Stomach smooth muscle (tissue), 2 donors: Measurements from ENCODE around the gene CR2.

Experiments used
- H3K27ac ChIP-seq: one replicate; pipeline ENCODE4 v1.7.0; 2013; ENCODE audit warnings: mild to moderate bottlenecking, low read length, inconsistent platforms
- H3K27me3 ChIP-seq, 2 donors: one replicate each; pipeline ENCODE4 v1.7.0; 2013; ENCODE audit warnings: low read length in 2 of 2; ENCODE audit not compliant: insufficient read depth in 2 of 2, control insufficient read depth in 1 of 2
- H3K36me3 ChIP-seq, 2 donors: one replicate each; pipeline ENCODE4 v1.7.0; 2013; ENCODE audit warnings: low read length in 2 of 2; ENCODE audit not compliant: control insufficient read depth in 2 of 2, insufficient read depth in 2 of 2
- H3K4me1 ChIP-seq: one replicate; pipeline ENCODE4 v1.7.0; 2013; ENCODE audit warnings: low read length; ENCODE audit not compliant: control insufficient read depth, insufficient read depth
- H3K4me3 ChIP-seq, 2 donors: one replicate each; pipeline ENCODE4 v1.7.0; 2013; ENCODE audit warnings: low read length in 2 of 2
- H3K9ac ChIP-seq, 2 donors: one replicate each; pipeline ENCODE4 v1.7.0; 2013; ENCODE audit warnings: low read length in 2 of 2, mild to moderate bottlenecking in 1 of 2
- H3K9me3 ChIP-seq, 2 donors: one replicate each; pipeline ENCODE4 v1.7.0; 2013; ENCODE audit warnings: low read length in 2 of 2; ENCODE audit not compliant: control insufficient read depth in 2 of 2
- donor health status: healthy.
- donor health status: Pancreatic carcinoma.

The CR2 gene

GRCh38 chr1:207444514-207445217 is 9.5 kb upstream of the CR2 start:
- H3K9me3 ChIP-seq: no peaks in the 10 kb centered on the region
- no peaks in the 10 kb centered on the region for H3K27me3 ChIP-seq
- no peaks in the 10 kb centered on the region for H3K36me3 ChIP-seq
- H3K27ac ChIP-seq: no peak overlapping the region
- no peak overlapping the region for H3K4me3 ChIP-seq
- H3K4me1 ChIP-seq: no peaks in the 10 kb centered on the region
- H3K9ac ChIP-seq: no peak overlapping the region

- Histone ChIP-seq H3K36me3 (no peaks in the 10 kb centered on the region), H3K4me1 (peaks cover 9% of the 10 kb centered on the region), H3K9me3 (no peaks in the 10 kb centered on the region), H3K4me3 (peak overlapping the region in 1 of 2 donors; percentile 63), H3K27me3 (peaks cover 21 to 39% of the 10 kb centered on the region in 2 donors), H3K9ac (no peak overlapping the region), H3K27ac (no peak overlapping the region)
Observed at GRCh38 chr1:207453710-207454045, 450 bp upstream of the CR2 start.

GRCh38 chr1:207455183-207455754 is 1.1 kb downstream of the CR2 start:
- Histone ChIP-seq H3K36me3 (no peaks in the 10 kb centered on the region), H3K4me1 (peaks cover 9% of the 10 kb centered on the region), H3K9me3 (no peaks in the 10 kb centered on the region), H3K27ac (no peak overlapping the region), H3K27me3 (peaks cover 21 to 39% of the 10 kb centered on the region in 2 donors), H3K4me3 (no peak overlapping the region), H3K9ac (no peak overlapping the region)

GRCh38 chr1:207458414-207458813 is 4.3 kb downstream of the CR2 start:
- Histone ChIP-seq H3K9ac (no peak overlapping the region), H3K9me3 (no peaks in the 10 kb centered on the region), H3K4me1 (peaks cover 9% of the 10 kb centered on the region), H3K4me3 (no peak overlapping the region), H3K27ac (no peak overlapping the region), H3K36me3 (no peaks in the 10 kb centered on the region), H3K27me3 (peaks cover 14 to 29% of the 10 kb centered on the region in 2 donors)

- Histone ChIP-seq H3K9me3 (no peaks in the 10 kb centered on the region), H3K9ac (no peak overlapping the region), H3K36me3 (no peaks in the 10 kb centered on the region), H3K4me1 (peaks cover 8% of the 10 kb centered on the region), H3K27me3 (peaks cover 14 to 25% of the 10 kb centered on the region in 2 donors), H3K4me3 (no peak overlapping the region), H3K27ac (no peak overlapping the region)
Observed at GRCh38 chr1:207459008-207459407, 4.9 kb downstream of the CR2 start.

- H3K4me1 ChIP-seq: no peaks in the 10 kb centered on the region
- H3K4me3 ChIP-seq: no peak overlapping the region
- H3K27me3 ChIP-seq: peaks cover 0 to 7% of the 10 kb centered on the region in 2 donors
- H3K27ac ChIP-seq: no peak overlapping the region
- H3K36me3 ChIP-seq: no peaks in the 10 kb centered on the region
- H3K9ac ChIP-seq: no peak overlapping the region
- H3K9me3 ChIP-seq: no peaks in the 10 kb centered on the region
Observed at GRCh38 chr1:207461649-207462048, 7.5 kb downstream of the CR2 start.

GRCh38 chr1:207462535-207462934 is 8.4 kb downstream of the CR2 start:
- no peaks in the 10 kb centered on the region for H3K36me3 ChIP-seq
- H3K4me1 ChIP-seq: no peaks in the 10 kb centered on the region
- H3K9me3 ChIP-seq: no peaks in the 10 kb centered on the region
- no peak overlapping the region for H3K27ac ChIP-seq
- H3K27me3 ChIP-seq: peaks cover 0 to 2% of the 10 kb centered on the region in 2 donors
- H3K4me3 ChIP-seq: no peak overlapping the region
- no peak overlapping the region for H3K9ac ChIP-seq

- Histone ChIP-seq H3K27ac (no peak overlapping the region), H3K27me3 (peaks cover 0 to 2% of the 10 kb centered on the region in 2 donors), H3K4me3 (no peak overlapping the region), H3K36me3 (no peaks in the 10 kb centered on the region), H3K4me1 (no peaks in the 10 kb centered on the region), H3K9me3 (no peaks in the 10 kb centered on the region), H3K9ac (no peak overlapping the region)
Observed at GRCh38 chr1:207463021-207463420, 8.9 kb downstream of the CR2 start.

GRCh38 chr1:207463571-207463970 is 9.4 kb downstream of the CR2 start:
- no peak overlapping the region for H3K9ac ChIP-seq
- H3K27me3 ChIP-seq: peaks cover 0 to 2% of the 10 kb centered on the region in 2 donors
- no peak overlapping the region for H3K4me3 ChIP-seq
- no peaks in the 10 kb centered on the region for H3K4me1 ChIP-seq
- no peaks in the 10 kb centered on the region for H3K36me3 ChIP-seq
- no peak overlapping the region for H3K27ac ChIP-seq
- no peaks in the 10 kb centered on the region for H3K9me3 ChIP-seq

GRCh38 chr1:207470927-207471326 is 16.8 kb downstream of the CR2 start:
- Histone ChIP-seq H3K27ac (no peak overlapping the region), H3K27me3 (no peaks in the 10 kb centered on the region), H3K9ac (no peak overlapping the region), H3K4me3 (no peak overlapping the region), H3K9me3 (no peaks in the 10 kb centered on the region), H3K4me1 (no peaks in the 10 kb centered on the region), H3K36me3 (no peaks in the 10 kb centered on the region)

- no peaks in the 10 kb centered on the region for H3K27me3 ChIP-seq
Observed at GRCh38 chr1:207474210-207474609, 20.1 kb downstream of the CR2 start.

More at GRCh38 chr1:207474210-207474609, 20.1 kb downstream of the CR2 start:
- Histone ChIP-seq H3K27ac (no peak overlapping the region), H3K36me3 (no peaks in the 10 kb centered on the region), H3K9ac (no peak overlapping the region), H3K4me1 (no peaks in the 10 kb centered on the region), H3K9me3 (no peaks in the 10 kb centered on the region), H3K4me3 (no peak overlapping the region)
